Omental fat pad (tissue), 4 donors: ENCODE data around the gene CFAP100. TPM values are rescaled to one million over a fixed set of nuclear protein-coding genes. Genes with fewer than 3 reads are reported as not detected.

ENCODE experiments used
- ATAC-seq: fragments of 150-250 bp; one replicate; pipeline ENCODE4 v1.9.1; 2016; ENCODE audit warnings: mild to moderate bottlenecking, moderate library complexity; ENCODE audit not compliant: low FRiP score
- DNase-seq: peaks from one replicate; pipeline ENCODE4 v3.0.0-alpha.2; 2019; ENCODE audit warnings: low spot score
- total RNA-seq, 4 donors: library from RNA; depleted of rRNA; stranded (reverse); fragments of >200 nt; gene quantifications; one replicate each; pipeline ENCODE4 v1.1.0, GENCODE V29; 2016
- TF ChIP-seq, protein P1 (sequence below), 3 donors: fragments of 450-650 bp; IDR thresholded peaks; one replicate each; pipeline ENCODE4 v1.5.1; 2016 to 2017; ENCODE audit warnings: antibody characterized with exemption in 3 of 3, mild to moderate bottlenecking in 3 of 3, moderate library complexity in 2 of 3

The CFAP100 gene
- total RNA-seq, 4 donors from 2014 or later: not detected

DNA sequence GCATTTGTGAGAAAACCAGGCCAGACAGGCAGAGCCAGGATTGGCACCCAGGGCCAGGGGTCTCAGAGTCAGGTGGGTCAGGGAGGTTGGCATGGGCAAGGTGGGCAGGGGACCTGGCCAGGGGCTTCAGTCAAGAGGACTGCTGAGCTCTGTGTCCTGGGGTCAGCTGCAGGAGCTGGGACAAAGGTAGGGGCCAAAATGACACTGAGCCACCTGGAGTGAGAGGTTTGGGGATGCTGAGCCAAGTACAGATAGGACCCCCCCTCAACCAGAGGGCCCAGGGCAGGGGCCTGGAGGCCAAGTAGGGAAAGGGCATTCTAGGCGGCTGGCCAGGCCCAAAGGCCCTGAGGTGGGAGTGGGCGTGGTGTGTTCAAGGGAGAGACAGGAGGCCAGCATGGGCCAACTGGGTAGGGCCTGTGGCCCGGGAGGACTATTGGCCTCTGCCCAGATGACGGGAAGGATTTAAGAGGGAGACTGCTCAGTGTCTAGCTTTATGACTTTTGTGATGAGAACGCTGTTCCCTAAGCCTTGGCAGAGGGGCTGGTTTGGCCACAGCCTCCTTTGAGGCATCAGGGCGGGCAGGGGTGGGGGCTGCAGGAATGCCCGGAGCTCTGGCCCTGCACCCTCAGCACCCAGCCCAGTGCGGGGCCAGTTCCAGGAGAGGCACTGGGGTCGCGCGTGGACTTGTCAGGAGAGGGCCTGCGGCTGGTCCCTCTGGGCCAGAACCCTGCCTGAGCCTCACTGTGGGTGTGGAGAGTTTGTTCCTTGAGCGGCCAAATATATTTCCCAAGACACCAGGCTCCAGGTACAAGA lies 3.1 kb downstream of the CFAP100 start:
- TF ChIP-seq, protein P1, sequence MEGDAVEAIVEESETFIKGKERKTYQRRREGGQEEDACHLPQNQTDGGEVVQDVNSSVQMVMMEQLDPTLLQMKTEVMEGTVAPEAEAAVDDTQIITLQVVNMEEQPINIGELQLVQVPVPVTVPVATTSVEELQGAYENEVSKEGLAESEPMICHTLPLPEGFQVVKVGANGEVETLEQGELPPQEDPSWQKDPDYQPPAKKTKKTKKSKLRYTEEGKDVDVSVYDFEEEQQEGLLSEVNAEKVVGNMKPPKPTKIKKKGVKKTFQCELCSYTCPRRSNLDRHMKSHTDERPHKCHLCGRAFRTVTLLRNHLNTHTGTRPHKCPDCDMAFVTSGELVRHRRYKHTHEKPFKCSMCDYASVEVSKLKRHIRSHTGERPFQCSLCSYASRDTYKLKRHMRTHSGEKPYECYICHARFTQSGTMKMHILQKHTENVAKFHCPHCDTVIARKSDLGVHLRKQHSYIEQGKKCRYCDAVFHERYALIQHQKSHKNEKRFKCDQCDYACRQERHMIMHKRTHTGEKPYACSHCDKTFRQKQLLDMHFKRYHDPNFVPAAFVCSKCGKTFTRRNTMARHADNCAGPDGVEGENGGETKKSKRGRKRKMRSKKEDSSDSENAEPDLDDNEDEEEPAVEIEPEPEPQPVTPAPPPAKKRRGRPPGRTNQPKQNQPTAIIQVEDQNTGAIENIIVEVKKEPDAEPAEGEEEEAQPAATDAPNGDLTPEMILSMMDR (IDR thresholded peaks at IDR 0.05): no peak
- no peak for ATAC-seq
- no peak for DNase-seq

DNA sequence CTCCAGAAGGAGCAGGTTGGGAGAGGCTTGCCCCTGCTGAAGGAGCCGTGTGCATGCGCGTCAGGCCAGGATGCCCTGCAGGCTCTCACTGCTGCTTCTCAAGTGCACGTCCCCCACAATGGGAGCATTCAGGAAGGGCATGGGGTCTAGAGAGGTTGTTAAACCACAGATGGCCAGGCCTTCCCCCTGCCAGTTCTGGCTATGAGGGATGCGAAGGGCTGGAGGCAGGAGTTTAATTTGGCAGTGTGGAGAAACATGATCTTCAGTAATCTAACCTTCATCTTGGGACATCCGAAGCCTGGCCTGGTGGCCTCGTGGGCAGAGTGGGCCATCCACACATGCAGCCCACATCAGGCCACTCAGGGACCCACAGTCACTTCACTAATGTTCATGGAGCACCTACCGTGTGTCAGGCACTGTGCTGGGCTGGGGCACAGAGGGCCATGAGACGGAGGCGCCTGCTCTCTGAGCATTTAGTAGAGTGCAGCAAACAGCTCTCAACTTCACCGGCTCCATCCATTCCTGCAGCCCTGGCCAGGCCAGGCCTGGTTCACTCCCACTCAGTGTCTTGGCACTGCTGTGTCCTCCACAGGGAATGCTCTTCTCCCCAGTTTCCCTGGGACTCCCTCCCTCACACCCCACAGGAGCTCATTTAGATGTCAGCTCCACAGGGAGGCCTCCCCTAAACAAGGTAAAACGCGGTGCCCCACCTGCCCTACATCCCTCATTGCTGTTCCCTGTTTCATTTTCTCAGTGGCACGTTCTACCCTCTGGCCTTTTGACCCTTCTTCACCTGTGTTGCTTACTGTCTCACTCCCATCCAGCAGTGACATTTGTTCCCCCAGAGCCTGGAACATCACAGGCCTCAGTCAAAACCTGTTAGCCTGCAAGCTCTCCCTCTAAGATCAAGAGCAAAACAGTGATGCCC lies 4.0 kb downstream of the CFAP100 start:
- DNase-seq (no peak), ATAC-seq (no peak)
- TF ChIP-seq, protein P1 (IDR thresholded peaks at IDR 0.05): no peak

GRCh38 chr3:126399351-126399735 lies 4.6 kb downstream of the CFAP100 start:
- TF ChIP-seq, protein P1 (IDR thresholded peaks at IDR 0.05): no peak
- ATAC-seq: no peak
- DNase-seq: no peak

GRCh38 chr3:126399756-126400155 lies 5.0 kb downstream of the CFAP100 start:
- ATAC-seq (no peak), DNase-seq (no peak)
- TF ChIP-seq, protein P1 (IDR thresholded peaks at IDR 0.05): no peak

- no peak for ATAC-seq
- TF ChIP-seq, protein P1 (IDR thresholded peaks at IDR 0.05): no peak
- DNase-seq: no peak
Observed at GRCh38 chr3:126401611-126402160, 7.0 kb downstream of the CFAP100 start.

GRCh38 chr3:126402178-126402577 lies 7.5 kb downstream of the CFAP100 start:
- ATAC-seq (no peak), DNase-seq (no peak)
- TF ChIP-seq, protein P1 (IDR thresholded peaks at IDR 0.05): no peak
